GM18498 (cell line): ENCODE measurements around the gene DUSP22.
"Not testable (repeated sequence)": the region's sequence is repeated elsewhere in the genome, so short reads cannot be mapped to it uniquely, and the experiment has no call there.

Experiments
- ATAC-seq: cut with Tn5 transposase; IDR thresholded peaks from one replicate; pipeline ENCODE4 v1.9.1; 2021; ENCODE audit warnings: mild to moderate bottlenecking, moderate library complexity; ENCODE audit not compliant: unreplicated experiment

Gene DUSP22

DNA sequence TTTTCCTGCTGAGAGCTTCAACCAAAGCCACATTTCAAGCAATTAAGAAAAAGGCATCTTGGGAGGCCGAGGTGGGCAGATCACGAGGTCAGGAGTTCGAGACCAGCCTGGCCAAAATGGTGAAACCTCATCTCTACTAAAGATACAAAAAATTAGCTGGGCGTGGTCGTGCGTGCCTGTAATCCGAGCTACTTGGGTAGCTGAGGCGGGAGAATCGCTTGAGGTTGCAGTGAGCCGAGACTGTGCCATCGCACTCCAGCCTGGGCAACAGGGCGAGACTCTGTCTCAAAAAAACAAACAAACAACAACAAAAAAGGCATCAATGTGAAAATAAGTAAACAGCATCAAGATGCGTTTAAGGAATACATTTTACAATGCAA lies 85.3 kb downstream of the DUSP22 start:
- ATAC-seq: not testable (repeated sequence)

DNA sequence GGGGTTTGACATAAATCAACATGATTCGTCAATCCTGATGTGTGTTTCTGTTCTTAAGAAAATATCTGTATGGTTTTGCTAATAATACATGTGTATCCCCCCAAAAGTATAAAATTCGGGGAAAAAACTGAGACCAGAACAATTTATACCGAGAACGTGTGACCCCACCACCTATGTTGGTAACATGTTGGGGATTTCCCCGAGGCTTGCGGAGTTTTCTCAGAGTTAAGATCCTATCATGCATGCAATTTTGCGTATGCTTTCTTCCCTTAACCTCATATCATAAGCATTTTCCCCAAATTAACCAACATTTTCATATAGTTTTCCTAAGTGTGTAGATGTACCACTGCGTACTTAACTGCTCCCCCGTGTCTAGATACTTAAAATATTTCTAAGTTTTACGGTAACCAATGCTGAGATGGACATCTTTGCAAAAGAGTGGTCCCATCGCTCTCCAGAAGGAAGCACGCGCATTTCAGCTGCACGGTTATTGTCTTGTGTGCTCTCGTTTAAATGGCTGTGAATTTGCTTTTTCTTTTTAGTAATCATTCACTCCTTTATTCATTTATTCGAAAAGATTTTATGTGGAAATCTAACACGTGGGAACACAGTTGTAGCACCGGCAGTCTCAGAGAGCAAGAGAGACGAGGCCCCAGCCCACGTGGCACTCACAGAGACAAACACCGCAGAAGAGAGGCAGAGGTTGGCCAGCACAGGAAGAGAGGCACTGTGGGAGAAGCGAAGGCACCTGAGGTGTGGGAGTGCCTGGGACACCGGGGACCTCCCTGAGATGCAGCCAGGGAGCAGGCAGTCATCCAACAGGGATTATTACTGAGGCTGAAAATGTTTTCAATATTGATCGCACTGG lies 86.0 kb downstream of the DUSP22 start:
- ATAC-seq: no peak

DNA sequence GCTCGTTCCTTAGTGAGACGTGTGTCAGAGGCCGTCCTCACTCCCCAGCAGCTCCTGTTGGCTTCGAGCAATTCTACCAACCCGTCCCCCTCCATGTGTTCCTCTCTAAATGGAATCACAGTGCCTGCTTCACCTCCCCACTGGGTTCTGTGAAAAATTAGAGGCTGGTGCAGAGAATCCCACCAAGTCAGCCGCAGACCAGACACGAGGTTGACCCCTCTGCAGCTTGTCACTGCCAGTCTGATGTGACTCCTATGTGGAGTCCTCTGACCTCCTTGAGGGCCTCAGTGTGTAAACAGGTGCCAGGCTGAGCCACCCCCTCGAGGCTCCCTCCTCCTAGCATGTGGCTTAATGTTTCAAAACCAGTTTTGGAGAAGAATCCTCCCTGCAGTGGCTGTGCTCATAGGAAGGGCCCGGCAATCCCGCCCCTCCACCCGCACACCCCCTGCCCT lies 86.7 kb downstream of the DUSP22 start:
- peak; percentile 15 for ATAC-seq

DNA sequence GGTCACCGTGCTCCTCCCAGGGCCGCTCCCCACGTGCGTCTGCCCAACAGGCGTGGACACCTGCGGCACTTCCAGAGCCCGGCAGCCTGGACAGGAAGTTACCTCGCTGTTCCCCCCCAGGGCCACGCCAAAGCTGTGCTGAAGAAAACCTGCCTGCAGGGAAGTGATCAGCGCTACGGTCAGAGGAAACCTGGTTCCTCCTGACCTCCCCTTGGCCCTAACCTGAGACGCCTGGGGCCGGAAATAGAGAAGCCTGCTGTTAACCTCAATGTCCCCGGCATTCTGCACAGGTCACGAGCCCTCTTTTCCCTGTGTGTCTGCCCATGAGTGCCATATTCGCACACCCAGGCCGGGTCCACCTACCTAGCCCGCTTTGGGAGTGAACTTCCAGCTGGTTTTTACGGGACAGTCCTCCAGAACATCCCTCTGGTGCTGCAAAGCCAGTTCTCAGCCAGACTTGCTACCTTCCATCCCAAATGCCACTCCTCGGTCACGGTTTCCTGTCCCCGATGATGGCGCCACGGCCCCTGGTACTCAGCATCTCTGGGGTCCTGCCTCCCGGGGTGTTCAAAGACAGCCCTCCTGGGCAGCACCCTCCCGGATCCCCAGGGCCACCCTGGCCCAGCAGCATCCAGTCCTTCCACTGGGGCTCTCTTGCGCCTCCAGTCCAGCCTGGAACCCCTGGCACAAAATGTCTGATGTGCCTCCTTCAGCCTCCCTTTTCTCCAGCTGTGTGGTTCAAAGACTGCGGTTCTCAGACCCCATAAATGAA lies 87.3 kb downstream of the DUSP22 start:
- ATAC-seq: peak; percentile 61

DNA sequence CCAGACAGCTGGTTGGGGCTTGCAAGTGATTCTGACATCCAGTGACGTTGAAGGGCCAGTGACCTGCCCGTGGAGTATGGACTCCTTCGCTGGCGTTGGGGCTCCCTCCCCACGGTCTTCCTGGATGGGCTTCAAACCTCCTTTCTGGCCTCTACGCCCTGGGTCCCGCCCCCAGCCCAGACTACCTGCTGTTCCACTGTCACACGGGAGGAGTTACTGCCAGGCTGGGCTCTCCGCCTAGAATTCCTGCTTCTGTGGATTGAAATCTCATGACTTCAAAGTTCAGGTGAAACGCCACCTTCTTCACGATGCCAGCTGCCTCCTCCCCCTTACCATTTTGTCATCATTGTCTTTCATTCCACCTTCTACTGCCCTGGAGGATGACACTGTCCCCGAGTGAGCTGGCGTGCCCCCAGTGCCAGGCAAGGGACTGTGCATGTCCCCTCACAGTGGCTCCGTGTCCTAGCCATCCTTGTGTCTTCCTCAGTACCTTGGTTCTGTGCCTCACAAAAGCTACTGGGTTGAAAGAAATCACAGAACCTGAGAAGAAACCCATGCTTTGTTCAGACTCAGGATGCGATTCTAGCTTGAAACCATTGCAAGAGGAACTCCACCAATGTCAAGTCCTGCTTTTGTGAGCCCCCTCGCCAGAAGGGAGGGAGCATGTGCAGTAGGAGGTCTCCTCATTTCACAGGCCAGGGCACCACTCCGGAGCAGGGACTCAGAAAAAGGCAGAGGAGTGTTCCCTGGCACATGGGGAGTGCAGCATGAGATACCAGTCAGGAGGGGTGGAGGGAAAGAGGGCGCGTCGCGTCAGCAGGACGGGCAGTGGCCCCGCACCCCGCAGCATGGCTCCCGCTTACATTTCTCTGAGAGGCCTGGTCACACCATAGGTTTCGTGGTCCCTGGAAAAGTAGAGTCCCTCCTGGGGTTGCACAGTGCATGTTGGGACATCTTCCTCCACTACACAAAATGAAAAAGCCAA lies 88.2 kb downstream of the DUSP22 start:
- no peak for ATAC-seq

DNA sequence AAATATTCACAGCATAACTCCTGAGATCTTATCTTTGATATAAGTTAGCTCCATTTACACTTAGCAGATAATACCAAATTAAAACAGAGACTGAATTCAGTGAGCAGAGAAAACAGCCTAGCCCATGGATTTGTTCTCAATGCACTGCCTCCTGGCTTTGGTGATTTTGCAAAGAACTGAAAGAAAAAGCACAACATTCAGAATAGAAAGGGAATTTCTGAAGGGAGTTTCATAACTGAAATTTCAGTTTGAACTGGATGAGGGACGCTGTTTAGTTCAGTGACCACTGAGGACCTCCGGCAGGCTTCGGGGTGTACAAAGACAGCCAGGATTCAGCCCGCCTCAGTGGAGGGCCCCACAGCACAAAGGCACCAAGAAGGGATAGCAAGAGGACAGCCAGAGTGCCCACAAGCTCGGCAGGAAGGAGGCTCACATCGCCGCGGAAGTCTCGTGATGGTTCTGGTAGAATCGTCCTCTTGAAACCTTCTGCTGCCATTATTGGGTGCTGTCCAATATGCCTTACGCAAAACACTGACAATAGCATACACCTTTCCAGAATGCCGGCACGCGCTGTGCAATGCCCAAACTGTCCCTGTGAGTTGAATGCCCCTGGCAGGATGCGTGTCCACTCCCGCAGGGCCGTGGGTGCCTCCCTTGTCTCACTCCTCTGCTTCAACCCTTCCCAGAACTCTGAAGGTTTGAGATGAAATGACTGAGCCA lies 89.6 kb downstream of the DUSP22 start:
- ATAC-seq: no peak

DNA sequence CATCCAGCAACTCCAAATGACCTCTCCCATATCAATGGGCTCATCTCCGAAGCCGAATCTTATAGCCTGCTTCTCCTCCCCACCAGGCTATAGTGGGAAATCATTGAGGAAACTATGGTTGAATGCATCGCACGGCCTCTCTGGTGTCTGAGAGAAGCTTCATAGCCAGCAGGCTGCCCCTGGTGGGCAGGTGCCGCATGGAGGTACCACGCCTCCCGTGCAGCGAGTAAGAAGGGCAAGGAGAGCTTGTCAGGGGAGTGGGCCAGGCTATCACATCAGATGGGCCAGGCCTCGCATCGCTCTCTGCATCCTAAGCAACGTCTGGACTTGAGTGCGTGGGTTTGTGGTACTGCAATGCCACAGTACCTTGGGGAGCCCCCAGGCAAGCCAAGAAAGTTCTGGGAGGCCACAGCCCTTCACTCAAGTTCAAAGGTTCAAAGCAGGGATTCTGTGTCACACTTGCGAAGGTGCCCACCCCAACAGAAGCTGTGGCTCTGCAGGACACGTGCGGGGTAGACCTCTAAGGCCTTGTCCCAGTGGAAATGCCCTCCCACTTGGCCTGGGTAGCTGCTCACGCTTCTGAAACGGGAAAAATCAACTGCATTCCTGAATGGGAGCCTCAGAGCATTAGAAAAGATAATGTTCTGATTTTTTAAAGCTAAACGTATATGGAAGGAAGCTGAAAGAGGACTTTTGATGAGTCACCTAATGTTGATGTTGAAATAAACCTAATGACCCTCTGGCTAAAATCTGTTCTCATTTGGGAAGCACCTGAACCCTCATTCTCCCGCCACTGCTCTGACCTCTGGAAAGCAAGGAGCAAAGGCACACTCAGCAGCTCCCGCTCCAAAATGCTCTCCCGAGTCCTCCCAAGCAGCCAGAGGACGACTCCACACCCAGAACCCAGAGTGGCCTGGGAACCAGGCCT lies 90.9 kb downstream of the DUSP22 start:
- ATAC-seq: no peak

DNA sequence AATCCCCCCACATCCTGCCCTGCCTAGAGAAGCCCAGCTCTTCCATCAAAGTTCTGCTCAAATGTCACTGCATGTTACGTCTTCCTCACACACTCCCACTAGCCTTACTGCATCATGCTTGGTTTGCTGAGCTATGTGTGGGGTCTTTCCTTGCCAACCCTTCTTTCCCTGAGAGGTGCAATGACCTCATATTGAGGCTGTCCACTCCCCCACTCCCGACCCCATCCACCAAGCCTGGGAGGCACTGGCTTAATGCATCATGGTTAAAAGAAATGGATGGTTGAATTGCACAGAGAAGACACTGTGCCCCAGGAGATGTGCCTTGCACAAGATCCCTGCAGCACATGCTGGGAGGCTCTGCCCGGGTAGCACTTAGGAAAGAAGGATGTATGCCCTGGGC lies 91.6 kb downstream of the DUSP22 start:
- no peak for ATAC-seq

DNA sequence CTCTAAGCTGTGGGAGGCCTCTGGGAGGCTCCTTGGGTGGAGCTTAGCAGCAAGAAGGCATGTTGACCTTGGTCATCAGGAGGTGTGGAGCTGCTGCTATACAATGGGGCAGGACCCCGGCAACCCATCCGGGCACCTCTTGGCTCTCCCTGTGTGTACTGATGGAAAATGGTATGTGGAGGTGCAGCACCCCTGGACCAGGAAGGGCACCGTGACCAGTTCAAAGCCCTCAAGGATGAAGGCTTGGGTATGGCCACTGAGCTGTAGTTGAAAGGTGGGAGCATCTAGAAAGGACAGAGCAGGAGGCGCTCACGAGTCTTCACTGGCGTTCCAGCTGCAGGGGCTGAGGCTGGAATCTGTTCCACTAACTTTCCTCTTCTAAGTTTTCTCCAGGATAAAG lies 92.6 kb downstream of the DUSP22 start:
- ATAC-seq: no peak

DNA sequence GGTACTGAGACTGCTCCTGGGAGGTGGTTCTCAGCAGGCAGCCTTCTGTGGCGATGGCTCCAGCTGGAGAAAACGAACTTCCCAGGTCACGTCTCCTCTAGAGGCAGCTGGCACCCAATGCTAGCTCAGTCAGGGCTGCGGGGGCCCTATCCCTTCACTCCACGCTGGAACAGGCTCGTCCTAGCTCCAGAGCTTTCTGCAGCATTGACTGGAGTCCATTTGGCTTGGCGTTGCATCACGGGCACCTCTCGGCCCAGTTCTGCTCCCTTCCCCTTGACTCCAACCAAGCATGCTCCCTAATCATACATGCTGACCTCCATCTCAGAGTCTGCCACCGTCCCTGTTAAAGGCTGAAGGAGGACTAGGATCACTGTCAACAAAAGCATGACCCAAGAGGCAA lies 93.3 kb downstream of the DUSP22 start:
- ATAC-seq: no peak

DNA sequence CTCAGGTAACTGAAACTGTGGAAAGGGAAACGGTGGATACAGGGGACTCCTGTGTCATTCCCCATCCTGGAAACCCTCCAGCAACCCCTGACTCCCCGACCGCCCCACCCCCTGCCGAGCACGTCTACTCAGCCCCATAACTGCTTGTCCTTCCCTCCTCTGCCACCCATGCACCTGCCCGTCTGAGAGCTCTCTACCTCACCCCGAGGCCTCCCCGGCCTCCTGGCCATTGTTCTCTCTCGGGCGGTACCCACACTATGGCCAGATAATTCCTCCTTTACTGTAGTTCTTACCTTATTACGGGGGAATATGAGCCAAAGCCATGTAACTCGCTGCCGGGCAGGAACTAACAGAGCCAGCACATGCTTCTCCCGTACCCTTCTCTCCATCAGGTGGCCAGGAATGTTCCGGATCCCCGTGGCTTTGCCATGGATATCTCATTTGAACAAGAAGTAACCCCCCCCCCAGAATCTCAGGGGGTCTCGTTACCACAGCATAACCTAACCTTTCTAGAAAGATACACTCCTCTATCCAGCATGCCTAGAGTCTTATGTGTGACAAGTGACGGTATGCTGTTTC lies 94.5 kb downstream of the DUSP22 start:
- ATAC-seq: no peak

DNA sequence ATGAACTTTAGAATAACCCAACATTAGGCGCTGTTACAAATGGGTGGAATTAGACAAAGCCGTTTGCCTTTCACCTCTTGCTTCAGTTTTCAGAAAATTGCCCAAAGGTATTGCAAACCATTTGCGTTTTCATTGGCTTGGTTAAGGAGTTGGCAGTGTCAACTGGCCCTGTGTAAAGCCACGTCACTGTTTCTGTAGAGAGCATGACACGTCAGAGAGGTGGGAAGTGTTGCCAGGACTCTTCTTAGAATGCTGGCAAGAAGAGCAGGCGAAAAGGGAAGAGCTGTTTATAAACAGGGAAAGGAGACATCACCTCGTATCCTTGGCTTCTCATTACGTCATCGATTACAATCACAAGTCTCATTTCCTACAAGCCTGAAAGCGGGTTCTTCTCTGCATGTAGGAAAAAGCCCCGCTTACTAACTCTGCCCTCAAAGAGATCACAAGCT lies 95.0 kb downstream of the DUSP22 start:
- no peak for ATAC-seq

DNA sequence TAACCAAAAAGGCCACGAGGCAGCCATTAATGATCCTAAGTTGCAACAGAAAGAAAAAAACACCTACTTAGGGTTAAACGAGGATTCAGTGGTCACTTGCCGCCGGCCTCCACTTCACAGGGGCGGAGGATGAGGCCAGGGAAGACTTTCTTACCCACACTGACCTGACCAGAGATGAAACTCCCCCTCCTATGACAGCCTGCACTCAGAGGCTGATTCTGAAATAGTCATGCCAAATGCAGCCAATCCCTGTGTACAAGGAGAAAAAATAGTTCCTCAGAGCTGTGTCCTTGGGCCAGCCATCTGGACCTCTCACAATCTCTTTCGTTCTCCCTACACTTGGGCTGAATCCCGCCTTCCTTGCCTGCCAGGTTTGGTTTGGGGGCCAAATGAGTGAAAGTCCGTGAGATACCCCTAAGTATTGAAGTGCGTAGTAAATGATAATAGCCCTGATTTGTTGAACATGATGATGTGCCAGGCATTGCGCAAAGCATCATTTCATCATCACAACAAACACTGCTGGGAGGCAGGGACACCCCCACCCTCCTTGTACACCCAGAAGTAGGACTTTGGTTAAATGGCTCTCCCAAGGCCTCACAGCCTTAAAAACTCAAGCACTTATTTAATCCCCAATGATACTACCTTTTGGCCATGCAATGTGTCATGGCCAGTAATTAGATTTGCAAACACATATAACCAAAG lies 96.1 kb downstream of the DUSP22 start:
- no peak for ATAC-seq

DNA sequence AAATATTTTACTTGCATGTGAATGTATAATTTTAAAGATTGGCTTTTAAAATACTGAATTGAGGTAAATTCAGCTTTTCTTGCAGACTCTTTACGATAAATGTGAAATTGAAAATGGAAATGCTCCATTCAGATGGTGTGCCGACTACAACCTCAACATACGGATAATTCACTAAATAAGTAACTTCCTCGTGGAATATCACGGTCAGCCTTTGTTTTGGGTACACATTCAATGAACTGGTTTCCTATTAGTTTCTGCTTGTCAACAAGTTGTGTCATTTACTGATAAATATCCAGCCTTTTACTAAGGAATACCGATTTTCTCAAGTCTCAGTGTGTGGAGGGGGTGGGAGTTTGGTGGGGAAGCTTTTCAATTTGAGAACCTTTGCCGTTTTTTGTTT lies 96.9 kb downstream of the DUSP22 start:
- ATAC-seq: no peak

DNA sequence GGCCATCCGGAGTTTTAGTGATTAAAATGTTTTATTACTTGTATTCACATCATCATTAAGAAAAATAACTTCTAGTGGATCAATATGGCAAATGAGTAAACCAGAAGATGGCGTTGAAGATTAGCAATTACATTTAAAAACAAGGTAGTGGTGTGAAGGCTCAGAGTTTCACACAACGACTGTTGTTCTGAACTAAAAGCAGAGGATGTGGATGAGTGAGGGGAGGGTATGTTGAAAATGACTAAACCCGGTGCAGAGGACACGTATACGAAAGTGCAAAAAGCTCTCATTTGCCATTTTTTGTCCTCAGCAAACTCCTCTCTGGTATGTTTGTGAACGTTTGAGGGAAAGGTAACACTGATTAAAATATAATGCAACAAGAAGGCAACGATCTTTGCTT lies 97.3 kb downstream of the DUSP22 start:
- ATAC-seq: peak; percentile 32

DNA sequence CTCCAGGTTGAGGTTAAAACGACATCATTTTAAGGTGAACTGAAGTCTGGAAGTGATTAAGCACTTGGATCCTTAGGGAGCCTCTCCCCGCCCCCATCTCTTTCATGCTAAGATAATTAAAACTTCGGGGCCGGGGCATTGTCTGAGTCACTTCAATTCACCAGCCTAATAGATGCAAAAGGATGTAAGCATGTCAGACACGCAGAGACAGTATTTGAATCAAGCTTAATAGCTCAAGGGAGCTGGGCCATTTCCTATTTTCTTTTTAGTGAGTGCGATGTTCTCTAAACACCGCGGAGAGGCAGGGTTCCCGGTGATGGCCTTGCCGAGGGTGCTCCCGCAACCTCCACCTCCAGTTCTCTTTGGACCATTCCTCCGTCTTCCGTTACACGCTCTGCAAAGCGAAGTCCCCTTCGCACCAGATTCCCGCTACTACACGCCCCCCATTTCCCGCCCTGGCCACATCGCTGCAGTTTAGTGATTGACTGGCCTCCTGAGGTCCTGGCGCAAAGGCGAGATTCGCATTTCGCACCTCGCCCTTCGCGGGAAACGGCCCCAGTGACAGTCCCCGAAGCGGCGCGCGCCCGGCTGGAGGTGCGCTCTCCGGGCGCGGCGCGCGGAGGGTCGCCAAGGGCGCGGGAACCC lies 98.7 kb downstream of the DUSP22 start:
- peak; percentile 25 for ATAC-seq

DNA sequence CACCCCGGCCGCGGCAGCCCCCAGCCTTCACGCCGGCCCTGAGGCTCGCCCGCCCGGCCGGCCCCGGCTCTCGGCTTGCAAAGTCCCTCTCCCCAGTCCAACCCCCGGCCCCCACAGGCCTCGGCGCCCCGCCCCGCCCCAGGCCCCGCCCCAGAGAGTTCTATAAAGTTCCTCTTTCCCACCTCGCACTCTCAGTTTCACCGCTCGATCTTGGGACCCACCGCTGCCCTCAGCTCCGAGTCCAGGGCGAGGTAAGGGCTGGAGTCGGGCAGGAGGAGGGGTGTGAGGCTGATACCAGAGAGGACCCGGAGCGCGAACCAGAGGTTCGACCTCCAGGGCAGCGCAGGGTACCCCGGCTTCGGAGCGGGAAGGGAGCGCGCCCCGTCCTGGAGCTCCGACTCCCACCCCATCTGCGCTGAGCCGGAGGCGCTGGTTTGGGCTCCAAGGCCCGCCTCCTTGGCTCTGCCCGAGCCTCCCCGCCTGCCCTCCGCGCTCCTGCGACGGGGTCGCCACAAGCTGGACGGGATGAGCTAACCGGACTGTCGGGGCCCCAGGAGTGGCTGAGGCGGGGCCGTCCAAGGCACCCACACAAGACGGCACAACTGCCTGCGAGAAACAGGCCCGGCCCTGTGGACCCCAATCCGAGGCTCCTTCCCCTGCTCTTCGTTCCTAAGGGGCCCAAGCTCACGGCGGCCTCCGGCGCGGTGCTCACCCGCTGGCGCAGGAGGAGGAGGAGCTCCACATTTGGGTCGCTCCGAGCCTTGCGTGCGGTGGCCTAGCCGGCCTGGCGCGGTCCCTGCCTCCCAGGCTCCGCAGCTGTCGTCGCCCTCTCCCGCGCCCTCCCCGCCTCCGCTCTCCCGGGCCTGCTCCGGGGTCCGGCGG lies 99.5 kb downstream of the DUSP22 start, which contains the start of gene IRF4:
Gene IRF4, plus strand, starts transcription at position 194 of the 882 bp plus-strand sequence. CDS start 1,401 bp downstream, outside the sequence.
- peak; percentile 60 for ATAC-seq
